ENCODE data around the gene SRRM4. TPM values are rescaled to one million over a fixed set of nuclear protein-coding genes. Genes with fewer than 3 reads are reported as not detected.

The SRRM4 gene
- total and polyA plus RNA-seq, 10 of the 15 experiments (the other 5 are each of a cell fraction or from before 2014, with no cell fraction given), result under 0.01 to 0.01 TPM; not detected in 8

DNA sequence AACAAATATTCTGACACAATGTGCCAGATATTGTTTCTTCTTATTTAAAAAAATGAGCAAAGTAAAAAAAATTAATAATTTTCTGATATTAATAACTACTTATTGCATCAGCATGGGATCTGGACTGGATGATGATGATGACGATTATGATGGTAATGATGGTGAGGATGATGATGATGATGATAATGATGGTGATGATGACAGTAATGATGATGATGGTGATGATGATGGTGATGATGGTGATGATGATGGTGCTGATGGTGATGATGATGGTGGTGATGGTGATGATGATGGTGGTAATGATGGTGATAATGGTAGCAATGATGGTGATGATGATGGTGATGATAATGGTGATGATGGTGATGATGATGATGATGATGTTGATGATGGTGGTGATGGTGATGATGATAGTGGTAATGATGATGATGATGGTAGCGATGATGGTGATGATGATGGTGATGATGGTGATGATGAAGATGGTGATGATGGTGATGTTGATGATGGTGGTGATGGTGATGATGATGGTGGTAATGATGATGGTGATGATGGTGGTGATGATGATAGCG, 94.0 kb downstream of the SRRM4 start:
- no peak for FAIRE-seq
- no TSS peak for BruUV-seq (replicated peaks)

DNA sequence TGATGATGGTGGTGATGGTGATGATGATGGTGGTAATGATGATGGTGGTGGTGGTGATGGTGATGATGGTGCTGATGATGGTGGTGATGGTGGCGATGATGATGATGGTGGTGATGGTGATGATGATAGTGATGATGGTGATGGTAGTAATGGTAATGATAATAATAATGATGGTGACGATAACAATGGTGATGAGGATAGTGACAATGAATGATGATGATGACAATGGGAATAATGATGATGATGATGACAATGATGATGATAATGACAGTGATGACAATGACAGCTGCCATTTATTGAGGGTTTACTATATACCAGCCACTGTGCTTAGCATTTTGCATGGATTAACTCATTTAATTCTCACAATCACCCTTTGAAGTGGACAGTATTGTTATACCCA, 94.6 kb downstream of the SRRM4 start:
- H3K79me2 ChIP-seq (ENCODE audit: control insufficient read depth, insufficient read depth, low read length), result no peaks in the 10 kb centered on the region
- 61% methylated on average over 2 of the region's 2 CpGs for WGBS (ENCODE audit: insufficient coverage, insufficient replicate concordance, low lambda C conversion rate, missing lambda C conversion rate)
- BruUV-seq (replicated peaks), result no TSS peak
- in situ Hi-C loops (cut with MboI), result no loop called here
- no peak for DNase-seq (ENCODE audit: low read depth, low spot score)
- ATAC-seq, result no peak
- no peaks in the 10 kb centered on the region for H3K36me3 ChIP-seq (ENCODE audit: control insufficient read depth in 2 of 2, insufficient read depth in 2 of 2, low read length in 1 of 2)
- H3K4me3 ChIP-seq, result no peak overlapping the region
- H3K4me2 ChIP-seq (ENCODE audit: control insufficient read depth, insufficient read depth), result no peak overlapping the region
- no peak overlapping the region for H3K9ac ChIP-seq (ENCODE audit: control insufficient read depth, insufficient read depth, low read length)
- no peak overlapping the region for H3K27ac ChIP-seq (ENCODE audit: control insufficient read depth, insufficient read depth)
- ChIA-PET POLR2A (no interaction called here), SMC1A (ENCODE audit: uncharacterized antibody, unreplicated experiment) (no interaction called here), RAD21 (ENCODE audit: unreplicated experiment) (no interaction called here), CTCF (no interaction called here)
- no peaks in the 10 kb centered on the region for H3K27me3 ChIP-seq (replicated peaks in 1 of 2; ENCODE audit: control insufficient read depth in 2 of 2, insufficient read depth in 2 of 2, low read length in 1 of 2)
- no peaks in the 10 kb centered on the region for H3K9me3 ChIP-seq (replicated peaks; ENCODE audit: control insufficient read depth, insufficient read depth, low read length)
- H2AFZ ChIP-seq (ENCODE audit: control insufficient read depth, low read depth, low read length), result no peak overlapping the region
- intact Hi-C loops (cut with micrococcal nuclease; ENCODE audit: unreplicated experiment), result no loop called here
- H4K20me1 ChIP-seq (ENCODE audit: control insufficient read depth, insufficient read depth), result no peaks in the 10 kb centered on the region
- TF ChIP-seq RCOR1 (conservative IDR thresholded peaks at IDR 0.05; ENCODE audit: low read depth, low read length), result no peak
- no peak for TF ChIP-seq MEF2B (IDR thresholded peaks at IDR 0.05; ENCODE audit: partially characterized antibody, poor library complexity, severe bottlenecking)
- no peak for TF ChIP-seq NR2C1 (IDR thresholded peaks at IDR 0.05)
- no peak for TF ChIP-seq ATF7 (IDR thresholded peaks at IDR 0.05; ENCODE audit: low read depth)
- TF ChIP-seq JUND (IDR thresholded peaks at IDR 0.05; ENCODE audit: low read depth, low read length), result no peak
- no peak for TF ChIP-seq MYB (IDR thresholded peaks at IDR 0.05; ENCODE audit: borderline replicate concordance, low read depth, low read length)
- TF ChIP-seq BRCA1 (IDR thresholded peaks at IDR 0.05; ENCODE audit: low read depth, low read length), result no peak
- FAIRE-seq, result no peak
- no peaks in the 10 kb centered on the region for H3K4me1 ChIP-seq (ENCODE audit: control insufficient read depth, insufficient read depth, low read length)

More for the DNA sequence above, 94.0 kb downstream of the SRRM4 start:
- intact Hi-C loops (cut with micrococcal nuclease; ENCODE audit: unreplicated experiment), result no loop called here
- Histone ChIP-seq H3K27ac (ENCODE audit: control insufficient read depth, insufficient read depth) (no peak overlapping the region), H3K4me1 (ENCODE audit: control insufficient read depth, insufficient read depth, low read length) (no peaks in the 10 kb centered on the region), H3K36me3 (ENCODE audit: control insufficient read depth in 2 of 2, insufficient read depth in 2 of 2, low read length in 1 of 2) (no peaks in the 10 kb centered on the region), H4K20me1 (ENCODE audit: control insufficient read depth, insufficient read depth) (no peaks in the 10 kb centered on the region), H3K9ac (ENCODE audit: control insufficient read depth, insufficient read depth, low read length) (no peak overlapping the region), H3K9me3 (replicated peaks; ENCODE audit: control insufficient read depth, insufficient read depth, low read length) (no peaks in the 10 kb centered on the region), H3K4me2 (ENCODE audit: control insufficient read depth, insufficient read depth) (no peak overlapping the region), H3K27me3 (replicated peaks in 1 of 2; ENCODE audit: control insufficient read depth in 2 of 2, insufficient read depth in 2 of 2, low read length in 1 of 2) (no peaks in the 10 kb centered on the region), H3K79me2 (ENCODE audit: control insufficient read depth, insufficient read depth, low read length) (no peaks in the 10 kb centered on the region), H3K4me3 (no peak overlapping the region), H2AFZ (ENCODE audit: control insufficient read depth, low read depth, low read length) (no peak overlapping the region)
- CTCF ChIA-PET, result no interaction called here
- RAD21 ChIA-PET (ENCODE audit: unreplicated experiment), result no interaction called here
- TF ChIP-seq RBBP5 (conservative IDR thresholded peaks at IDR 0.05) (no peak), TCF12 (IDR thresholded peaks at IDR 0.05; ENCODE audit: low read depth, low read length) (no peak), ZBED1 (IDR thresholded peaks at IDR 0.05; ENCODE audit: borderline replicate concordance) (no peak)
- POLR2A ChIA-PET, result no interaction called here
- in situ Hi-C loops (cut with MboI), result no loop called here
- SMC1A ChIA-PET (ENCODE audit: uncharacterized antibody, unreplicated experiment), result no interaction called here
- WGBS (ENCODE audit: insufficient coverage, insufficient replicate concordance, low lambda C conversion rate, missing lambda C conversion rate), result 38% methylated on average over 3 of the region's 3 CpGs
- ATAC-seq (no peak), DNase-seq (ENCODE audit: low read depth, low spot score) (no peak)
